Subcutaneous preadipocyte (primary cell): Measurements from ENCODE around the gene ICAM4. TPM values are rescaled to one million over a fixed set of nuclear protein-coding genes. Genes with fewer than 3 reads are reported as not detected.

ENCODE experiments used
- small RNA-seq: library from RNA; depleted of rRNA; stranded (forward); fragments of <200 nt; gene quantifications from one replicate; pipeline ENCODE3, GENCODE V24; 2012
- total RNA-seq: library from RNA; depleted of rRNA; stranded (reverse); fragments of >200 nt; gene quantifications from 2 replicates; pipeline ENCODE4 v1.2.3, GENCODE V29; 2012

Gene ICAM4, protein sequence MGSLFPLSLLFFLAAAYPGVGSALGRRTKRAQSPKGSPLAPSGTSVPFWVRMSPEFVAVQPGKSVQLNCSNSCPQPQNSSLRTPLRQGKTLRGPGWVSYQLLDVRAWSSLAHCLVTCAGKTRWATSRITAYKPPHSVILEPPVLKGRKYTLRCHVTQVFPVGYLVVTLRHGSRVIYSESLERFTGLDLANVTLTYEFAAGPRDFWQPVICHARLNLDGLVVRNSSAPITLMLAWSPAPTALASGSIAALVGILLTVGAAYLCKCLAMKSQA
- 0.39 TPM in 1 of 2 replicates, not detected in the other for total RNA-seq

DNA sequence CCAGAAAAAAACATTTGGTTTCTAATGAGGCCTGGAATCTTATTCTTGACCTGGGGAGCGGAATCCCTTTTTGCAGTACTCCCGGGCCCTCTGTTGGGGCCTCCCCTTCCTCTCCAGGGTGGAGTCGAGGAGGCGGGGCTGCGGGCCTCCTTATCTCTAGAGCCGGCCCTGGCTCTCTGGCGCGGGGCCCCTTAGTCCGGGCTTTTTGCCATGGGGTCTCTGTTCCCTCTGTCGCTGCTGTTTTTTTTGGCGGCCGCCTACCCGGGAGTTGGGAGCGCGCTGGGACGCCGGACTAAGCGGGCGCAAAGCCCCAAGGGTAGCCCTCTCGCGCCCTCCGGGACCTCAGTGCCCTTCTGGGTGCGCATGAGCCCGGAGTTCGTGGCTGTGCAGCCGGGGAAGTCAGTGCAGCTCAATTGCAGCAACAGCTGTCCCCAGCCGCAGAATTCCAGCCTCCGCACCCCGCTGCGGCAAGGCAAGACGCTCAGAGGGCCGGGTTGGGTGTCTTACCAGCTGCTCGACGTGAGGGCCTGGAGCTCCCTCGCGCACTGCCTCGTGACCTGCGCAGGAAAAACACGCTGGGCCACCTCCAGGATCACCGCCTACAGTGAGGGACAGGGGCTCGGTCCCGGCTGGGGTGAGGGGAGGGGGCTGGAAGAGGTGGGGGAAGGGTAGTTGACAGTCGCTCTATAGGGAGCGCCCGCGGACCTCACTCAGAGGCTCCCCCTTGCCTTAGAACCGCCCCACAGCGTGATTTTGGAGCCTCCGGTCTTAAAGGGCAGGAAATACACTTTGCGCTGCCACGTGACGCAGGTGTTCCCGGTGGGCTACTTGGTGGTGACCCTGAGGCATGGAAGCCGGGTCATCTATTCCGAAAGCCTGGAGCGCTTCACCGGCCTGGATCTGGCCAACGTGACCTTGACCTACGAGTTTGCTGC, at the start of gene ICAM4:
TSS of gene ICAM4 (plus strand) at position 153 of the 935 bp plus-strand sequence. CDS start at position 211, 58 bp downstream.

DNA sequence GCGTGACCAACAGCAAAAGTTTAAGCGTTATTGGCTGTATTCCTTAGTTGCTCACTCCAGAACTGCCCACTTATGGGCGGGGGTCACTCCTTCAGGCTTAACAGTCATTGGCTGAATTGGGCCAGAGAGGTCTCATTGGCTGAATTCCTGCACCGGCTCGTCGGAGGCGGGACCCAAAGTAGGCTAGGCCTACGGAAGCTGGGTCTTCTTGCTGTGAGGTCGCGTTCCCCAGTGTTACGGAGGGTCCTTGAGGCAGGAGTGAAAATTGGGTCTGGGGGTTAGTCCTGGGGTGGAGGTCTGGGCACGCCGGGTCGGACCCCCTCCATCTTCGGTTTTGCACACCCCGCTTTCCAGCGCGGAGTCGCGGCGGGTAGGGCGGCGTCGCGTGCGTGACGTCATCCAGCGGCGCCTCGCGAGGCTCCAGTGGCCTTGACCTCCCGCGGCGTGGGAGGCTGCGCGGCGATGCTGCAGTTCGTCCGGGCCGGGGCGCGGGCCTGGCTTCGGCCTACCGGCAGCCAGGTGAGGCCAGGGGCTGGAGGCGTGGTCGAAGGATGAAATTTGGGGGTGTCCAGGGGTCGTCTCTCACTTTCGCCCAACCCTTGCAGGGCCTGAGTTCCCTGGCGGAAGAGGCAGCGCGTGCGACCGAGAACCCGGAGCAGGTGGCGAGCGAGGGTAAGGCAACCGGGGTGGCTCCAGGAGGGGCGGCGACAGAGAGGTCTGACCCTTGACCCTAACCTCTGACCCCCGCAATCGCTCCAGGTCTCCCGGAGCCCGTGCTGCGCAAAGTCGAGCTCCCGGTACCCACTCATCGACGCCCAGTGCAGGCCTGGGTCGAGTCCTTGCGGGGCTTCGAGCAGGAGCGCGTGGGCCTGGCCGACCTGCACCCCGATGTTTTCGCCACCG, 34.7 kb upstream of the ICAM4 start, which contains the start of gene MRPL4:
TSS of gene MRPL4 (plus strand) at position 423 of the 903 bp plus-strand sequence. CDS start at position 463, 40 bp downstream.

DNA sequence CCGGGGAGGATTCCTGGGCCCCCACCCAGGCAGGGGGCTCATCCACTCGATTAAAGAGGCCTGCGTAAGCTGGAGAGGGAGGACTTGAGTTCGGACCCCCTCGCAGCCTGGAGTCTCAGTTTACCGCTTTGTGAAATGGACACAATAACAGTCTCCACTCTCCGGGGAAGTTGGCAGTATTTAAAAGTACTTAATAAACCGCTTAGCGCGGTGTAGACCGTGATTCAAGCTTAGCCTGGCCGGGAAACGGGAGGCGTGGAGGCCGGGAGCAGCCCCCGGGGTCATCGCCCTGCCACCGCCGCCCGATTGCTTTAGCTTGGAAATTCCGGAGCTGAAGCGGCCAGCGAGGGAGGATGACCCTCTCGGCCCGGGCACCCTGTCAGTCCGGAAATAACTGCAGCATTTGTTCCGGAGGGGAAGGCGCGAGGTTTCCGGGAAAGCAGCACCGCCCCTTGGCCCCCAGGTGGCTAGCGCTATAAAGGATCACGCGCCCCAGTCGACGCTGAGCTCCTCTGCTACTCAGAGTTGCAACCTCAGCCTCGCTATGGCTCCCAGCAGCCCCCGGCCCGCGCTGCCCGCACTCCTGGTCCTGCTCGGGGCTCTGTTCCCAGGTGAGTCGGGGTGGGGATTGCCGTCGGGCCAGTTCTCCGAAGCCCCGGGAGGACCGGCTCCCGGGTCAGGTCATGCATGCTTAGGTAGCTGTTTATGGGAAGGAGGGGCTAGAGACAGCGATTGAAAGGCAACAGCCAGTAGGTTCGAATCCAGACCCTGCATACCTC, 15.9 kb upstream of the ICAM4 start, which contains the start of gene ICAM1:
TSS of gene ICAM1 (plus strand) at position 505 of the 779 bp plus-strand sequence. CDS start at position 545, 40 bp downstream.

DNA sequence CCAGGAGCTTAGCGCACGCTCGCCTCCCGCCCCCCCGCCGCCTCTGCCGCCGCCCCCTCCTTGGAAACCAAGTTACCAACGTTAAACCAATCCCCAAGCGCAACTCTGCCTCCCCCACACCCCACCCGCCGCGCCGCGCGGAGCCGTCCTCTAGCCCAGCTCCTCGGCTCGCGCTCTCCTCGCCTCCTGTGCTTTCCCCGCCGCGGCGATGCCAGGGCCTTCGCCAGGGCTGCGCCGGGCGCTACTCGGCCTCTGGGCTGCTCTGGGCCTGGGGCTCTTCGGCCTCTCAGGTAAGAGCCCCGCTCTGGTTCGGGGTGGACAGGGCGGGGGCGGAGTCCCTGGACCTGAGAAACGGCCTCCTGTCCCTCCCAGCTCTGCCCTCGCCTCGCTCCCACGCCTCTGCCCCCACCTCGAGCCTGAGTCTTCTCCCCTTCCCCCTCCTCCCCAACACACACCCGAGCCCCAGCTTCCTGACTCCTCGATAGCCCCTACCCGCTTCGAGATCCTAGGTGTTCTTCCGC, 3.1 kb downstream of the ICAM4 start, which contains the start of gene ICAM5:
TSS of gene ICAM5 (plus strand) at position 117 of the 521 bp plus-strand sequence. CDS start at position 209, 92 bp downstream.

DNA sequence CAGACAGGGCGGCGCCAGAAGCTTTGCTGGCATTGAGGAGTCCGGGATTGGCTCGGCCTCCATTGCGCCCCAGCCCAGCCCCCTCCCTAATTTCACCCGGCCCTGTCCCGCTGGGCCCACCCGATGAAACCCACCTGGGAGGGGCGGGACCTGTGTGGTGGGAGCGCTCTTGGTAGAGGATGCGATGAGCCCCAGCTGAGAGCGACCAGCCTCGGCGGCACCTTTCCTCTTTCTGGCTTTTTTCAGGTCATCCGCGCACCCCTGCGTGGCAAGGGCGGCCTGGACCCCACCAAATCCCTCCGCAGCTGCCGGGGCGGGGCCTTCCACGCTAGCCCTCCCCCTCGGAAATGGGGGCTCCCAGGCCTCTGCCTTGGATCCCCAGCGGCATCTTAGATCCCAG, 22.7 kb downstream of the ICAM4 start, which contains the start of gene ZGLP1:
TSS of gene ZGLP1 (minus strand) at position 393 of the 400 bp plus-strand sequence.

DNA sequence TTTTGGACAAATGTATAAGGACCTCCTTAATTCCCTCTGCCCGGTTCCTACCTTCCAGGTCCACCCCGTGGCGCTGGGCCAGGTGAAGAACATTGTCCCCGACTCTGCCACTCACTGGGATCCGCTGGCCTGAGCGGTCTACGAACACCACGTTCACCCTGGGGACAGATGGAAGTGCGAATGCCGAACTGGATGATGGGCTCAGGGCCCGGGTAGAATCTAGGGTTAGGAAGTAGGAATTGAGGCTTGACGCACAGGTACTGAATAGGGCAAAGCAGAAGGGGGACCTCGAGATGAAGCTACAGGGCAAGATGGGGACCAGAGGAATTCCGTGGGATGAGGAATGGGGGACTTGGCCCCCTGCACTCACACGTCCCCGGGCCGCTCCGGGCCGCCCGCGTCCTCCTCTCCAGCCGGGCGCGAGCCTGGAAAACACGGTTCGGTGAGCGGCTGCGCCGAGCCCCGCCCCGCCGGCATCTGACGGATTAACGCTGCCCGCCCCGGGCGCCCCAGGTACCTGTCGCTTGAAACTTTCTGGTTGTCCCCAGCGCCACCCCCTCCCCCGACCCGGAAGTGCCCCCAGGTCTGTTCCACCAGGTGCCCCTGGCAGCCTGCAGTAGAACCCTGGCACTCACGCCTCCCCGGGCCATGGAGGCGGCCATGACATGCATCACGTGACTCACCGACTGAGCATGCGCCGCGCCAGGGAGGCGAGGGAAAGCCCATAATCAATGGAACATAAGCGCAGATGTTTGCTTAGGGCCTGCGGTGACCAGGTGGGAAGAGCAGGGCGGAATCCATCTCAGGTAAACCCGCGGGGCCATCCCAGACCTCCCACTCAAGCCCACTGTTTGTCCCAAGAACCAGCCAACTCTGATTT, 28.8 kb downstream of the ICAM4 start, which contains the start of gene FDX2:
TSS of gene FDX2 (minus strand) at position 681 of the 880 bp plus-strand sequence. CDS start at position 662, 19 bp downstream.

DNA sequence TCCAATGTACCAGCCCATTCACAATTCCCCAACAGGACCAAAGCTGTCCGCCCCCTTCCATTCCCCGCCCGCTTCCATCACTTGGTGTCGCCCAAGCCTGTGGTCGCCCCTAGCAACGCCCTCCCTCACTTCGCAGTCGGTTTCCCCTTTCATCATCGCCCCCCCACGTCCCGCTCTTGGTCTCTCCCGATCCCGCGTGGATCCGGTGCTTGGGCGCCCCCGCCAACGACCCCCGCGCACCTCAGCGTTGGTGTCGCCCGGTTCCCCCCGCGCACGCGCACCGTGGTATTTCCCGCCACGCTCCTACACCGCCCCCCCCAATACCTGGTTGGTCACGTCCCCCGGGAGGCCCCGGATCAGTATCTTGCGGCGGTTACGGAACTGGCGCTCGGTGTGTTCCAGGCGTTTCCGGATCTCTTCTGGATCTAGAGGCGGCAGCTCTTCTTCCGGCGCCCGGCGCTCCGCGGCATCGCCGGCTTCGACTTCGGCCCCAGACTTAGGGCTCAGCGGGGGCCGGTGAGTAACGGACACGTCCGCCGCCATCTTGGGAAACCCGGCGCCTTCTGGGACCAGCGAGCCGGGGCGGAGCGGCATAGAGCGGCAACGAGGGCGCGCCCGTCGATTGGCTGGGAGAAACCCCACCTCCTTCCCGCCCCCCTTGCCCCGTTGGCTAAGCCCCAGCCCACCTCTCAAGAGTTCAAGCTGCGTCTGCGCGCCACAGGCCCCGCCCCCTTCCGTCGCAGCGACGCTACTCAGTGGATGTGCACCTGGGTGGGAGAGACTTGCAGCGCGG, 46.4 kb downstream of the ICAM4 start, which contains the start of gene RAVER1:
TSS of gene RAVER1 (minus strand) at position 565 of the 793 bp plus-strand sequence. CDS start at position 543, 22 bp downstream.

Small RNAs within 50 kb of the gene (small RNA-seq; reads per million reads assigned to genes)
- gene AC011511.1 (not detected), gene AC011511.4 (not detected)

Other genes with a start within 250 kb of the ICAM4 start
- gene SHFL, start 200.6 kb upstream of the ICAM4 start, total RNA-seq = 13.1 and 16.2 TPM in 2 replicates
- 0.37 TPM in 1 of 2 replicates, not detected in the other for gene ANGPTL6, start 184.3 kb upstream of the ICAM4 start, total RNA-seq
- 35.6 and 45.5 TPM in 2 replicates for gene PPAN, start 180.6 kb upstream of the ICAM4 start, total RNA-seq
- 2.9 and 3.5 TPM in 2 replicates for gene P2RY11, start 175.3 kb upstream of the ICAM4 start, total RNA-seq
- gene EIF3G, start 167.1 kb upstream of the ICAM4 start, total RNA-seq = 237 and 313 TPM in 2 replicates
- gene DNMT1, start 92.0 kb upstream of the ICAM4 start, total RNA-seq = 82.7 and 148 TPM in 2 replicates
- gene S1PR2, start 55.6 kb upstream of the ICAM4 start, total RNA-seq = 37.5 and 56.1 TPM in 2 replicates
- gene MRPL4, start 34.7 kb upstream of the ICAM4 start, total RNA-seq = 70.9 and 71.2 TPM in 2 replicates
- 4.4 and 5.3 TPM in 2 replicates for gene ICAM1, start 15.8 kb upstream of the ICAM4 start, total RNA-seq
- under 0.01 and 0.20 TPM in 2 replicates for gene ICAM5, start 3.0 kb downstream of the ICAM4 start, total RNA-seq
- 0.20 and 0.37 TPM in 2 replicates for gene ZGLP1, start 22.9 kb downstream of the ICAM4 start, total RNA-seq
- gene FDX2, start 29.1 kb downstream of the ICAM4 start, total RNA-seq = 11.4 and 15.6 TPM in 2 replicates
- 6.2 and 14.1 TPM in 2 replicates for gene RAVER1, start 46.6 kb downstream of the ICAM4 start, total RNA-seq
- 8.4 and 11.4 TPM in 2 replicates for gene ICAM3, start 52.7 kb downstream of the ICAM4 start, total RNA-seq
- gene TYK2, start 93.6 kb downstream of the ICAM4 start, total RNA-seq = 63.9 and 75.5 TPM in 2 replicates
- gene CDC37, start 116.6 kb downstream of the ICAM4 start, total RNA-seq = 153 and 160 TPM in 2 replicates
- gene PDE4A, start 133.6 kb downstream of the ICAM4 start, total RNA-seq = 5.1 and 6.1 TPM in 2 replicates
- 65.4 and 67.6 TPM in 2 replicates for gene KEAP1, start 216.4 kb downstream of the ICAM4 start, total RNA-seq
- gene S1PR5, start 230.5 kb downstream of the ICAM4 start, total RNA-seq = 0.20 and 0.37 TPM in 2 replicates